A549 (cell line): ENCODE measurements around the gene EIF4G1. TPM values are rescaled to one million over a fixed set of nuclear protein-coding genes. Genes with fewer than 3 reads are reported as not detected.

Experiments
- ATAC-seq, 2 experiments: fragments of 200-7000 bp in 1 of 2; fragments of >200 bp in 1 of 2; cut with Nextera tagmentation in 1 of 2; cut with Tn5 transposase in 1 of 2; 3 replicates each; pipeline versions ENCODE4 v1.8.0 to v1.9.1; 2018 to 2020; ENCODE audit warnings: mild to moderate bottlenecking in 1 of 2, moderate library complexity in 1 of 2
- CTCF ChIA-PET: fragments of 300-600 bp; sonication (Branson Sonifier 250); formaldehyde crosslinking; extraction: SDS; loops from one replicate; lab custom pipeline; 2021; ENCODE audit warnings: antibody characterized with exemption, inconsistent platforms; lab: Yijun Ruan, JAX
- POLR2A ChIA-PET: fragments of 350-600 bp; formaldehyde crosslinking; extraction: SDS; loops from one replicate; lab custom pipeline; 2021; ENCODE audit warnings: antibody characterized with exemption, inconsistent platforms; lab: Yijun Ruan, JAX
- DNase-seq, 2 experiments: peaks; one replicate each; pipeline versions ENCODE4 v3.0.0 to v3.0.0-alpha.2; 2011 to 2016; ENCODE audit warnings: low read depth in 1 of 2, low spot score in 1 of 2
- FAIRE-seq: peaks from 2 replicates; lab custom pipeline; 2011; peaks lifted over from hg19 to GRCh38; lab: Jason Lieb, UNC
- H3K27ac ChIP-seq, 2 experiments: fragments of >200 bp; sonication (Bioruptor Twin); formaldehyde crosslinking; 3 replicates each; pipeline ENCODE4 v1.5.1; 2016 to 2017
- H3K4me1 ChIP-seq: fragments of >200 bp; sonication (Bioruptor Twin); formaldehyde crosslinking; 3 replicates; pipeline ENCODE4 v1.6.1; 2016
- H3K4me2 ChIP-seq: fragments of >200 bp; sonication (Bioruptor Twin); formaldehyde crosslinking; 3 replicates; pipeline ENCODE4 v1.6.1; 2016
- H3K4me3 ChIP-seq: fragments of >200 bp; sonication (Bioruptor Twin); formaldehyde crosslinking; 3 replicates; pipeline ENCODE4 v1.5.1; 2016
- H3K9me3 ChIP-seq: fragments of >200 bp; sonication (Bioruptor Twin); formaldehyde crosslinking; 3 replicates; pipeline ENCODE4 v1.6.1; 2016
- BCL3 ChIP-seq: fragments of >200 bp; sonication (Bioruptor Twin); formaldehyde crosslinking; IDR thresholded peaks from 3 replicates; pipeline ENCODE4 v1.6.1; 2016
- CBX2 ChIP-seq: fragments of 200-600 bp; sonication (generic); IDR thresholded peaks from 2 replicates; pipeline ENCODE4 v1.6.1; 2016; ENCODE audit warnings: low read depth, mild to moderate bottlenecking, borderline replicate concordance
- CBX8 ChIP-seq: fragments of 200-600 bp; sonication (generic); IDR thresholded peaks from 2 replicates; pipeline ENCODE4 v1.6.1; 2016
- CEBPB ChIP-seq, 2 experiments: fragments of >200 bp in 1 of 2; sonication (Bioruptor Twin) in 1 of 2; formaldehyde crosslinking in 1 of 2; IDR thresholded peaks; 2 replicates each; pipeline ENCODE4 v1.6.1; 2012 to 2016
- EHF ChIP-seq: fragments of 250-450 bp; sonication (Bioruptor Pico); IDR thresholded peaks from 2 replicates; pipeline ENCODE4 v1.5.0; 2020; ENCODE audit warnings: mild to moderate bottlenecking
- EP300 ChIP-seq, 2 experiments: fragments of >200 bp; sonication (Bioruptor Twin); formaldehyde crosslinking; IDR thresholded peaks; 2 replicates in 1 of 2; 3 replicates in 1 of 2; pipeline ENCODE4 v1.6.1; 2016 to 2017
- FOSB ChIP-seq: fragments of 250-450 bp; sonication (Bioruptor Pico); IDR thresholded peaks from 2 replicates; pipeline ENCODE4 v1.5.0; 2020; ENCODE audit warnings: mild to moderate bottlenecking, moderate library complexity
- FOSL2 ChIP-seq, 2 experiments: fragments of 450-650 bp in 1 of 2; fragments of >200 bp in 1 of 2; sonication (Bioruptor Twin) in 1 of 2; formaldehyde crosslinking; IDR thresholded peaks; 2 replicates each; pipeline versions ENCODE4 v1.5.0 to v1.6.1; 2016 to 2020; ENCODE audit warnings: mild to moderate bottlenecking in 1 of 2, moderate library complexity in 1 of 2
- FOXS1 ChIP-seq: fragments of 250-450 bp; sonication (Bioruptor Pico); IDR thresholded peaks from 2 replicates; pipeline ENCODE4 v1.5.0; 2020; ENCODE audit warnings: mild to moderate bottlenecking, moderate library complexity
- HEYL ChIP-seq: fragments of 250-450 bp; sonication (Bioruptor Pico); IDR thresholded peaks from 2 replicates; pipeline ENCODE4 v1.8.0; 2021; ENCODE audit warnings: mild to moderate bottlenecking, moderate library complexity
- KDM1A ChIP-seq: fragments of 200-600 bp; sonication (generic); IDR thresholded peaks from 2 replicates; pipeline ENCODE4 v1.6.1; 2016; ENCODE audit warnings: low read depth, mild to moderate bottlenecking
- MAFK ChIP-seq: fragments of 450-650 bp; IDR thresholded peaks from 2 replicates; pipeline ENCODE4 v1.6.1; 2014; ENCODE audit not compliant: partially characterized antibody
- MAZ ChIP-seq: fragments of 150-350 bp; IDR thresholded peaks from 2 replicates; pipeline ENCODE4 v1.6.1; 2014; ENCODE audit warnings: antibody characterized with exemption, low read depth, low read length, borderline replicate concordance
- NPAS2 ChIP-seq: fragments of 250-450 bp; sonication (Bioruptor Pico); IDR thresholded peaks from 2 replicates; pipeline ENCODE4 v1.8.0; 2022; ENCODE audit warnings: mild to moderate bottlenecking, moderate library complexity, borderline replicate concordance
- NR3C1 ChIP-seq: fragments of >200 bp; sonication (Bioruptor Twin); formaldehyde crosslinking; IDR thresholded peaks from 3 replicates; pipeline ENCODE4 v1.6.1; 2017
- PHF8 ChIP-seq: fragments of 200-600 bp; sonication (generic); IDR thresholded peaks from 2 replicates; pipeline ENCODE4 v1.6.1; 2016; ENCODE audit warnings: low read depth, mild to moderate bottlenecking, antibody characterized with exemption, moderate library complexity, borderline replicate concordance
- RAD21 ChIP-seq, 2 experiments: fragments of >200 bp in 1 of 2; sonication (Bioruptor Twin) in 1 of 2; formaldehyde crosslinking in 1 of 2; IDR thresholded peaks in 1 of 2; conservative IDR thresholded peaks in 1 of 2; 2 replicates in 1 of 2; 3 replicates in 1 of 2; pipeline ENCODE4 v1.6.1; 2012 to 2018; ENCODE audit warnings: inconsistent platforms in 1 of 2
- RARB ChIP-seq: fragments of 250-450 bp; sonication (Bioruptor Pico); IDR thresholded peaks from 2 replicates; pipeline ENCODE4 v1.8.0; 2021; ENCODE audit warnings: mild to moderate bottlenecking, moderate library complexity
- SMC3 ChIP-seq: fragments of >200 bp; sonication (Bioruptor Twin); formaldehyde crosslinking; IDR thresholded peaks from 3 replicates; pipeline ENCODE4 v1.6.1; 2018; ENCODE audit warnings: inconsistent platforms
- SREBF2 ChIP-seq: fragments of 450-650 bp; IDR thresholded peaks from 2 replicates; pipeline ENCODE4 v1.6.1; 2014; ENCODE audit warnings: mild to moderate bottlenecking, moderate library complexity
- TP53 ChIP-seq: fragments of 250-450 bp; sonication (Bioruptor Pico); IDR thresholded peaks from 2 replicates; pipeline ENCODE4 v1.5.0; 2021; ENCODE audit warnings: mild to moderate bottlenecking, moderate library complexity
- USF2 ChIP-seq: fragments of 450-650 bp; IDR thresholded peaks from 2 replicates; pipeline ENCODE4 v1.6.1; 2014; ENCODE audit warnings: antibody characterized with exemption
- ZC3H11A ChIP-seq: fragments of 450-650 bp; IDR thresholded peaks from 2 replicates; pipeline ENCODE4 v1.6.1; 2014; ENCODE audit warnings: antibody characterized with exemption, mild to moderate bottlenecking
- WGBS: methylation state at CpG from one replicate; pipeline ENCODE4 v1.1.6; 2017; ENCODE audit errors: missing lambda C conversion rate; 5-methylcytosine and 5-hydroxymethylcytosine counted together
- polyA plus RNA-seq, 4 experiments: library from polyadenylated mRNA; depleted of rRNA in 3 of 4; stranded (reverse); fragments of >200 nt; fragmentation: RNase III in 1 of 4; extraction: RNeasy Plus Mini Kit Qiagen cat#74134 plus additional on column Dnase treatment in 1 of 4; gene quantifications; 2 replicates in 3 of 4; 3 replicates in 1 of 4; pipeline ENCODE4 v1.2.3, GENCODE V29; 2011 to 2017
- TF ChIP-seq, protein P1 (sequence below): fragments of 150-350 bp; IDR thresholded peaks from 2 replicates; pipeline ENCODE4 v1.6.1; 2014; ENCODE audit warnings: low read depth, mild to moderate bottlenecking, low read length
- TF ChIP-seq, protein P2 (sequence below): fragments of >200 bp; sonication (Bioruptor Twin); formaldehyde crosslinking; IDR thresholded peaks from 3 replicates; pipeline ENCODE4 v1.5.1; 2016
- TF ChIP-seq, protein P3 (sequence below): fragments of >200 bp; sonication (Bioruptor Twin); formaldehyde crosslinking; IDR thresholded peaks from 2 replicates; pipeline ENCODE4 v1.6.1; 2016
- TF ChIP-seq, protein P4 (sequence below): IDR thresholded peaks from 2 replicates; pipeline ENCODE4 v1.6.1; 2012

Gene EIF4G1
- polyA plus RNA-seq, 2 of the 4 experiments (the other 2 are of a cell fraction) = 152 to 248 TPM

GRCh38 chr3:184337981-184338380, 23.6 kb downstream of the EIF4G1 start:
- ChIA-PET POLR2A (no interaction called here), CTCF (interaction anchor here (1.0 to 2.6 kb wide), 4 partner anchors 11 to 32 kb away, joined by 3 to 9 read pairs (median 6); no protein-coding TSS in a partner anchor)
- WGBS = 72% methylated on average over 7 of the region's 7 CpGs
- ATAC-seq (no peak), DNase-seq (no peak), FAIRE-seq (no peak)
- H3K4me3 ChIP-seq = no peak overlapping the region
- no peaks in the 10 kb centered on the region for H3K9me3 ChIP-seq
- no peak overlapping the region for H3K4me2 ChIP-seq
- TF ChIP-seq, protein P1, sequence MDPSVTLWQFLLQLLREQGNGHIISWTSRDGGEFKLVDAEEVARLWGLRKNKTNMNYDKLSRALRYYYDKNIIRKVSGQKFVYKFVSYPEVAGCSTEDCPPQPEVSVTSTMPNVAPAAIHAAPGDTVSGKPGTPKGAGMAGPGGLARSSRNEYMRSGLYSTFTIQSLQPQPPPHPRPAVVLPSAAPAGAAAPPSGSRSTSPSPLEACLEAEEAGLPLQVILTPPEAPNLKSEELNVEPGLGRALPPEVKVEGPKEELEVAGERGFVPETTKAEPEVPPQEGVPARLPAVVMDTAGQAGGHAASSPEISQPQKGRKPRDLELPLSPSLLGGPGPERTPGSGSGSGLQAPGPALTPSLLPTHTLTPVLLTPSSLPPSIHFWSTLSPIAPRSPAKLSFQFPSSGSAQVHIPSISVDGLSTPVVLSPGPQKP = no peak
- no peak for TF ChIP-seq MAZ
- TF ChIP-seq CBX8 = no peak
- TF ChIP-seq RAD21 (conservative IDR thresholded peaks at IDR 0.05 in 1 of 2, IDR thresholded peaks at IDR 0.05 in 1 of 2) = no peak
- TF ChIP-seq PHF8 = no peak
- no peak for TF ChIP-seq FOXS1 (CRISPR knock-in tag)
- no peak for TF ChIP-seq BCL3
- TF ChIP-seq FOSB = no peak
- TF ChIP-seq EP300 (IDR thresholded peaks at IDR 0.05) = no peak
- TF ChIP-seq, protein P2, sequence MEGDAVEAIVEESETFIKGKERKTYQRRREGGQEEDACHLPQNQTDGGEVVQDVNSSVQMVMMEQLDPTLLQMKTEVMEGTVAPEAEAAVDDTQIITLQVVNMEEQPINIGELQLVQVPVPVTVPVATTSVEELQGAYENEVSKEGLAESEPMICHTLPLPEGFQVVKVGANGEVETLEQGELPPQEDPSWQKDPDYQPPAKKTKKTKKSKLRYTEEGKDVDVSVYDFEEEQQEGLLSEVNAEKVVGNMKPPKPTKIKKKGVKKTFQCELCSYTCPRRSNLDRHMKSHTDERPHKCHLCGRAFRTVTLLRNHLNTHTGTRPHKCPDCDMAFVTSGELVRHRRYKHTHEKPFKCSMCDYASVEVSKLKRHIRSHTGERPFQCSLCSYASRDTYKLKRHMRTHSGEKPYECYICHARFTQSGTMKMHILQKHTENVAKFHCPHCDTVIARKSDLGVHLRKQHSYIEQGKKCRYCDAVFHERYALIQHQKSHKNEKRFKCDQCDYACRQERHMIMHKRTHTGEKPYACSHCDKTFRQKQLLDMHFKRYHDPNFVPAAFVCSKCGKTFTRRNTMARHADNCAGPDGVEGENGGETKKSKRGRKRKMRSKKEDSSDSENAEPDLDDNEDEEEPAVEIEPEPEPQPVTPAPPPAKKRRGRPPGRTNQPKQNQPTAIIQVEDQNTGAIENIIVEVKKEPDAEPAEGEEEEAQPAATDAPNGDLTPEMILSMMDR = no peak
- no peak for TF ChIP-seq SREBF2
- no peak for TF ChIP-seq CBX2
- no peak for TF ChIP-seq NPAS2
- no peak for TF ChIP-seq EHF (CRISPR knock-in tag)
- TF ChIP-seq, protein P3, sequence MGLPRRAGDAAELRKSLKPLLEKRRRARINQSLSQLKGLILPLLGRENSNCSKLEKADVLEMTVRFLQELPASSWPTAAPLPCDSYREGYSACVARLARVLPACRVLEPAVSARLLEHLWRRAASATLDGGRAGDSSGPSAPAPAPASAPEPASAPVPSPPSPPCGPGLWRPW = no peak
- no peak for TF ChIP-seq RARB (CRISPR knock-in tag)
- no peak for TF ChIP-seq TP53
- no peak for TF ChIP-seq SMC3
- no peak for TF ChIP-seq MAFK
- no peak for TF ChIP-seq NR3C1
- H3K27ac ChIP-seq = no peak overlapping the region
- H3K4me1 ChIP-seq = peaks cover 34% of the 10 kb centered on the region; the same call in 2 of the 3 replicates

- Histone ChIP-seq H3K27ac (no peak overlapping the region), H3K4me3 (no peak overlapping the region), H3K9me3 (no peaks in the 10 kb centered on the region), H3K4me2 (no peak overlapping the region), H3K4me1 (peaks cover 28% of the 10 kb centered on the region; the same call in 2 of the 3 replicates)
- no peak for ATAC-seq
- no peak for DNase-seq
- ChIA-PET POLR2A (no interaction called here), CTCF (interaction anchor here (0.9 to 2.6 kb wide), 2 partner anchors 10 to 17 kb away, joined by 7 to 9 read pairs; no protein-coding TSS in a partner anchor)
- 99% methylated on average over 15 of the region's 37 CpGs for WGBS
- no peak for FAIRE-seq
- TF ChIP-seq USF2 = no peak
- no peak for TF ChIP-seq FOSL2 (IDR thresholded peaks at IDR 0.05)
- TF ChIP-seq FOSL2 (CRISPR knock-in tag; IDR thresholded peaks at IDR 0.05) = no peak
- no peak for TF ChIP-seq BCL3
- no peak for TF ChIP-seq KDM1A
- no peak for TF ChIP-seq MAZ
- TF ChIP-seq, protein P1 = no peak
- no peak for TF ChIP-seq CEBPB (IDR thresholded peaks at IDR 0.05)
- TF ChIP-seq ZC3H11A = no peak
- TF ChIP-seq FOXS1 (CRISPR knock-in tag) = no peak
- no peak for TF ChIP-seq CBX2
- TF ChIP-seq, protein P4, sequence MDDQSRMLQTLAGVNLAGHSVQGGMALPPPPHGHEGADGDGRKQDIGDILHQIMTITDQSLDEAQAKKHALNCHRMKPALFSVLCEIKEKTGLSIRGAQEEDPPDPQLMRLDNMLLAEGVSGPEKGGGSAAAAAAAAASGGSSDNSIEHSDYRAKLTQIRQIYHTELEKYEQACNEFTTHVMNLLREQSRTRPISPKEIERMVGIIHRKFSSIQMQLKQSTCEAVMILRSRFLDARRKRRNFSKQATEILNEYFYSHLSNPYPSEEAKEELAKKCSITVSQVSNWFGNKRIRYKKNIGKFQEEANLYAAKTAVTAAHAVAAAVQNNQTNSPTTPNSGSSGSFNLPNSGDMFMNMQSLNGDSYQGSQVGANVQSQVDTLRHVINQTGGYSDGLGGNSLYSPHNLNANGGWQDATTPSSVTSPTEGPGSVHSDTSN = no peak
- TF ChIP-seq PHF8 = no peak
- TF ChIP-seq HEYL = no peak
- no peak for TF ChIP-seq SREBF2
Observed at GRCh38 chr3:184338511-184338945, 24.1 kb downstream of the EIF4G1 start.
